ENCODE results near the gene BLOC1S1.

DNA sequence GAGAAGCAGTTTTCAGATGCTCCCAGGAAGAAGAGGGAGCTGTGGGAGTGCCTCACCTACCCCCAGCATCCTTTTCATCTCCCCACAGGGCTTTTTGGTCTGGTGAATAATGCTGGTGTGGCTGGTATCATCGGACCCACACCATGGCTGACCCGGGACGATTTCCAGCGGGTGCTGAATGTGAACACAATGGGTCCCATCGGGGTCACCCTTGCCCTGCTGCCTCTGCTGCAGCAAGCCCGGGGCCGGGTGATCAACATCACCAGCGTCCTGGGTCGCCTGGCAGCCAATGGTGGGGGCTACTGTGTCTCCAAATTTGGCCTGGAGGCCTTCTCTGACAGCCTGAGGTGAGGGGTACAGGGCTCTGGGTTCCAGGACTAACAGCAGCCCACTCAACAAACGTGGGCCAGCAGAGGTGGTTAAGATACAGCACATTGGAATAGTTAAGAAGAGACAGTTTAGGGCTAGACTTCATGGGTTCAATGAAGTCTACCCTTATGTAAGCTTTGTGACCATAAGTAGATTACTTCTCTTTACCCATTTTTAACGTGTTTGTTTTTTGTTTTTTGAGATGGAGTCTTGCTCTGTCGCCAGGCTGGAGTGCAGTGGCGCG, 5.9 kb downstream of the BLOC1S1 start:
- TF ChIP-seq, protein P1, sequence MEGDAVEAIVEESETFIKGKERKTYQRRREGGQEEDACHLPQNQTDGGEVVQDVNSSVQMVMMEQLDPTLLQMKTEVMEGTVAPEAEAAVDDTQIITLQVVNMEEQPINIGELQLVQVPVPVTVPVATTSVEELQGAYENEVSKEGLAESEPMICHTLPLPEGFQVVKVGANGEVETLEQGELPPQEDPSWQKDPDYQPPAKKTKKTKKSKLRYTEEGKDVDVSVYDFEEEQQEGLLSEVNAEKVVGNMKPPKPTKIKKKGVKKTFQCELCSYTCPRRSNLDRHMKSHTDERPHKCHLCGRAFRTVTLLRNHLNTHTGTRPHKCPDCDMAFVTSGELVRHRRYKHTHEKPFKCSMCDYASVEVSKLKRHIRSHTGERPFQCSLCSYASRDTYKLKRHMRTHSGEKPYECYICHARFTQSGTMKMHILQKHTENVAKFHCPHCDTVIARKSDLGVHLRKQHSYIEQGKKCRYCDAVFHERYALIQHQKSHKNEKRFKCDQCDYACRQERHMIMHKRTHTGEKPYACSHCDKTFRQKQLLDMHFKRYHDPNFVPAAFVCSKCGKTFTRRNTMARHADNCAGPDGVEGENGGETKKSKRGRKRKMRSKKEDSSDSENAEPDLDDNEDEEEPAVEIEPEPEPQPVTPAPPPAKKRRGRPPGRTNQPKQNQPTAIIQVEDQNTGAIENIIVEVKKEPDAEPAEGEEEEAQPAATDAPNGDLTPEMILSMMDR (IDR thresholded peaks at IDR 0.05): no peak
- TF ChIP-seq EP300 (IDR thresholded peaks at IDR 0.05): no peak
- no peak for TF ChIP-seq POLR2A (IDR thresholded peaks at IDR 0.05)
- no peak for TF ChIP-seq POLR2AphosphoS5 (IDR thresholded peaks at IDR 0.05)

Measured in sigmoid colon (tissue), 4 donors.